Measurements from ENCODE around the gene CSNK2A1. TPM values are rescaled to one million over a fixed set of nuclear protein-coding genes. Genes with fewer than 3 reads are reported as not detected.

The CSNK2A1 gene
- total and polyA plus RNA-seq, 2 donors (not counting 1 experiment from before 2014, with no cell fraction given), result 28.3 to 125 TPM

DNA sequence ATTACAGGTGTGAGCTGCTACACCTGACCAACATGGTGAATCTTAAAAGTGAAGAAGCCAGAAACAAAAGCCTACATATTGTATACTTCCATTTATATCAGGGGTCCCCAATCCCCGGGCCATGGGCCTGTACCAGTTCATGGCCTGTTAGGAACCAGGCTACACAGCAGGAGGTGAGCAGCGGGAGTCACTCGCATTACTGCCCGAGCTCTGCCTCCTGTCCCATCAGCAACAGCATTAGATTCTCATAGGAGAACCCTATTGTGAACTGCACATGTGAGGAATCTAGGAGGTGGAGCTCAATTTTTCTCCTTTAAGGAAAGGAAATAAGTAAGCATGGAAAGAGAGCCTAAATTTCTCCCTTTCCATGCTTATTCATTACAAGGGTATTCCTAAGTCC, 21.7 kb downstream of the CSNK2A1 start:
- H4K20me1 ChIP-seq (ENCODE audit: control insufficient read depth, insufficient read depth, low read length, poor library complexity, severe bottlenecking), result peaks cover 63% of the 10 kb centered on the region
- no peak overlapping the region for H3K4me2 ChIP-seq (replicated peaks; ENCODE audit: low read depth, low read length, poor library complexity, severe bottlenecking)
- ChIA-PET POLR2A (no interaction called here), CTCF (no interaction called here)
- H3K27me3 Mint-ChIP-seq, result no peaks in the 10 kb centered on the region
- no peak overlapping the region for H3K9ac ChIP-seq (ENCODE audit: low read length)
- H3K27ac Mint-ChIP-seq, result no peak overlapping the region
- intact Hi-C loops (cut with micrococcal nuclease), result no loop called here
- H3K36me3 ChIP-seq (replicated peaks in 1 of 2; ENCODE audit: control extremely low read depth in 1 of 2, control insufficient read depth in 1 of 2, extremely low read depth in 1 of 2, insufficient read depth in 2 of 2, low read length in 1 of 2), result peaks cover 18 to 42% of the 10 kb centered on the region in 2 experiments
- H3K4me1 ChIP-seq (ENCODE audit: control insufficient read depth in 2 of 2, insufficient read depth in 2 of 2, low read length in 2 of 2), result no peaks in the 10 kb centered on the region
- no peaks in the 10 kb centered on the region for H3K27me3 ChIP-seq (replicated peaks in 1 of 4; ENCODE audit: control extremely low read depth in 1 of 4, control insufficient read depth in 3 of 4, insufficient read depth in 4 of 4, low read length in 3 of 4)
- peaks cover 7 to 22% (median 12%) of the 10 kb centered on the region in 3 donors for H3K9me3 ChIP-seq (ENCODE audit: control extremely low read depth in 1 of 3, control insufficient read depth in 2 of 3, insufficient read depth in 1 of 3, low read length in 2 of 3)
- no peak for ATAC-seq (ENCODE audit: low read depth)
- no peak overlapping the region for H2AFZ ChIP-seq (ENCODE audit: insufficient read depth, low read depth, low read length, poor library complexity, severe bottlenecking)
- TF ChIP-seq, protein P1, sequence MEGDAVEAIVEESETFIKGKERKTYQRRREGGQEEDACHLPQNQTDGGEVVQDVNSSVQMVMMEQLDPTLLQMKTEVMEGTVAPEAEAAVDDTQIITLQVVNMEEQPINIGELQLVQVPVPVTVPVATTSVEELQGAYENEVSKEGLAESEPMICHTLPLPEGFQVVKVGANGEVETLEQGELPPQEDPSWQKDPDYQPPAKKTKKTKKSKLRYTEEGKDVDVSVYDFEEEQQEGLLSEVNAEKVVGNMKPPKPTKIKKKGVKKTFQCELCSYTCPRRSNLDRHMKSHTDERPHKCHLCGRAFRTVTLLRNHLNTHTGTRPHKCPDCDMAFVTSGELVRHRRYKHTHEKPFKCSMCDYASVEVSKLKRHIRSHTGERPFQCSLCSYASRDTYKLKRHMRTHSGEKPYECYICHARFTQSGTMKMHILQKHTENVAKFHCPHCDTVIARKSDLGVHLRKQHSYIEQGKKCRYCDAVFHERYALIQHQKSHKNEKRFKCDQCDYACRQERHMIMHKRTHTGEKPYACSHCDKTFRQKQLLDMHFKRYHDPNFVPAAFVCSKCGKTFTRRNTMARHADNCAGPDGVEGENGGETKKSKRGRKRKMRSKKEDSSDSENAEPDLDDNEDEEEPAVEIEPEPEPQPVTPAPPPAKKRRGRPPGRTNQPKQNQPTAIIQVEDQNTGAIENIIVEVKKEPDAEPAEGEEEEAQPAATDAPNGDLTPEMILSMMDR (IDR thresholded peaks at IDR 0.05), result no peak
- TF ChIP-seq EZH2 (IDR thresholded peaks at IDR 0.05; ENCODE audit: borderline replicate concordance, insufficient read depth, low read depth, low read length, poor library complexity, severe bottlenecking), result no peak
- no peak overlapping the region for H3K27ac ChIP-seq (ENCODE audit: low read length in 2 of 2)
- WGBS (ENCODE audit: insufficient coverage), result no CpG with 5 or more reads among the region's 4 CpGs
- H3K4me1 Mint-ChIP-seq, result peaks cover 12% of the 10 kb centered on the region
- H3K9me3 Mint-ChIP-seq (ENCODE audit: insufficient read depth), result peaks cover 5% of the 10 kb centered on the region
- peaks cover 94% of the 10 kb centered on the region for H3K79me2 ChIP-seq (ENCODE audit: control insufficient read depth, insufficient read depth, low read length)
- no peak overlapping the region for H3K4me3 Mint-ChIP-seq
- no peak for DNase-seq
- H3K4me3 ChIP-seq (ENCODE audit: control extremely low read depth in 1 of 5, extremely low read depth in 1 of 5, insufficient read depth in 1 of 5, low read depth in 2 of 5, low read length in 4 of 5), result no peak overlapping the region

DNA sequence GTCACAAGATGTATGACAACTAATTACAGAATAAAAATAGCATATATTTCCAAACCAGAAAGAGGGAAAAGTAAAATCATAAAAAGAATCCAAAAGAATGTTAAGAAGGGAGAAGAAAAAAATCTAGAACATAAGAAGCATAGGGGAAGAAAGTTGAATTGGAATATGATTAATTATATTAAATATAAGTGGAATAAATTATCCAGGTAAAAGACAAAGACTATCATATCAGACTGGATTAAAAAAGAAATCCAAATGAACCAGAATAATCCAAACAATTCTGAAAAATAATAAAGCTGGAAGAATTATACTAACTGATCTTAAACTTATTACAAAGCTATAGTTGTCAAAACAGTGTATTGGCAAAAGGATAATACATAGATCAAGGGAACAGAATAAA, 23.6 kb downstream of the CSNK2A1 start:
- Histone ChIP-seq H3K9ac (ENCODE audit: low read length) (no peak overlapping the region), H3K27ac (ENCODE audit: low read length in 2 of 2) (no peak overlapping the region), H2AFZ (ENCODE audit: insufficient read depth, low read depth, low read length, poor library complexity, severe bottlenecking) (no peak overlapping the region), H3K4me2 (replicated peaks; ENCODE audit: low read depth, low read length, poor library complexity, severe bottlenecking) (no peak overlapping the region), H3K4me3 (ENCODE audit: control extremely low read depth in 1 of 5, extremely low read depth in 1 of 5, insufficient read depth in 1 of 5, low read depth in 2 of 5, low read length in 4 of 5) (no peak overlapping the region), H3K4me1 (ENCODE audit: control insufficient read depth in 2 of 2, insufficient read depth in 2 of 2, low read length in 2 of 2) (no peaks in the 10 kb centered on the region), H3K79me2 (ENCODE audit: control insufficient read depth, insufficient read depth, low read length) (peaks cover 99% of the 10 kb centered on the region), H3K36me3 (replicated peaks in 1 of 2; ENCODE audit: control extremely low read depth in 1 of 2, control insufficient read depth in 1 of 2, extremely low read depth in 1 of 2, insufficient read depth in 2 of 2, low read length in 1 of 2) (peaks cover 24 to 29% of the 10 kb centered on the region in 2 experiments), H3K9me3 (ENCODE audit: control extremely low read depth in 1 of 3, control insufficient read depth in 2 of 3, insufficient read depth in 1 of 3, low read length in 2 of 3) (peaks cover 7 to 12% (median 9%) of the 10 kb centered on the region in 3 donors), H3K27me3 (replicated peaks in 1 of 4; ENCODE audit: control extremely low read depth in 1 of 4, control insufficient read depth in 3 of 4, insufficient read depth in 4 of 4, low read length in 3 of 4) (no peaks in the 10 kb centered on the region), H4K20me1 (ENCODE audit: control insufficient read depth, insufficient read depth, low read length, poor library complexity, severe bottlenecking) (peaks cover 68% of the 10 kb centered on the region)
- TF ChIP-seq, protein P1 (IDR thresholded peaks at IDR 0.05), result no peak
- no peak for TF ChIP-seq EZH2 (IDR thresholded peaks at IDR 0.05; ENCODE audit: borderline replicate concordance, insufficient read depth, low read depth, low read length, poor library complexity, severe bottlenecking)
- POLR2A ChIA-PET, result no interaction called here
- H3K4me3 Mint-ChIP-seq, result no peak overlapping the region
- no peak for ATAC-seq (ENCODE audit: low read depth)
- H3K9me3 Mint-ChIP-seq (ENCODE audit: insufficient read depth), result peaks cover 5% of the 10 kb centered on the region
- intact Hi-C loops (cut with micrococcal nuclease), result no loop called here
- H3K4me1 Mint-ChIP-seq, result peaks cover 25% of the 10 kb centered on the region
- no peaks in the 10 kb centered on the region for H3K27me3 Mint-ChIP-seq
- CTCF ChIA-PET, result no interaction called here
- no peak overlapping the region for H3K27ac Mint-ChIP-seq
- no peak for DNase-seq
